ENCODE results near the gene SORBS2. TPM values are rescaled to one million over a fixed set of nuclear protein-coding genes. Genes with fewer than 3 reads are reported as not detected.

SORBS2 gene
- total RNA-seq, 4 donors from 2014 or later: 45.3 to 135 (median 76.2) TPM

- no peaks in the 10 kb centered on the region for H3K27me3 ChIP-seq
- WGBS, 2 donors: 88 to 92% methylated on average over 9 of the region's 9 CpGs
- TF ChIP-seq POLR2A (IDR thresholded peaks at IDR 0.05) (no peak), EP300 (IDR thresholded peaks at IDR 0.05) (no peak)
- TF ChIP-seq, protein P1, sequence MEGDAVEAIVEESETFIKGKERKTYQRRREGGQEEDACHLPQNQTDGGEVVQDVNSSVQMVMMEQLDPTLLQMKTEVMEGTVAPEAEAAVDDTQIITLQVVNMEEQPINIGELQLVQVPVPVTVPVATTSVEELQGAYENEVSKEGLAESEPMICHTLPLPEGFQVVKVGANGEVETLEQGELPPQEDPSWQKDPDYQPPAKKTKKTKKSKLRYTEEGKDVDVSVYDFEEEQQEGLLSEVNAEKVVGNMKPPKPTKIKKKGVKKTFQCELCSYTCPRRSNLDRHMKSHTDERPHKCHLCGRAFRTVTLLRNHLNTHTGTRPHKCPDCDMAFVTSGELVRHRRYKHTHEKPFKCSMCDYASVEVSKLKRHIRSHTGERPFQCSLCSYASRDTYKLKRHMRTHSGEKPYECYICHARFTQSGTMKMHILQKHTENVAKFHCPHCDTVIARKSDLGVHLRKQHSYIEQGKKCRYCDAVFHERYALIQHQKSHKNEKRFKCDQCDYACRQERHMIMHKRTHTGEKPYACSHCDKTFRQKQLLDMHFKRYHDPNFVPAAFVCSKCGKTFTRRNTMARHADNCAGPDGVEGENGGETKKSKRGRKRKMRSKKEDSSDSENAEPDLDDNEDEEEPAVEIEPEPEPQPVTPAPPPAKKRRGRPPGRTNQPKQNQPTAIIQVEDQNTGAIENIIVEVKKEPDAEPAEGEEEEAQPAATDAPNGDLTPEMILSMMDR (IDR thresholded peaks at IDR 0.05): no peak
- no peaks in the 10 kb centered on the region for H3K9me3 ChIP-seq
- H3K27ac ChIP-seq: no peak overlapping the region
- H3K36me3 ChIP-seq: no peaks in the 10 kb centered on the region
- no peaks in the 10 kb centered on the region for H3K4me1 ChIP-seq
- H3K4me3 ChIP-seq: no peak overlapping the region
- DNase-seq (ENCODE audit: low spot score in 2 of 2): no peak
Measured at GRCh38 chr4:185805262-185805802, 6.7 kb downstream of the SORBS2 start.

- WGBS, 2 donors: 73 to 81% methylated on average over 4 of the region's 4 CpGs
- no peak overlapping the region for H3K27ac ChIP-seq
- no peaks in the 10 kb centered on the region for H3K9me3 ChIP-seq
Measured at GRCh38 chr4:185803022-185803421, 9.0 kb downstream of the SORBS2 start.

GRCh38 chr4:185801471-185801870 is 10.5 kb downstream of the SORBS2 start:
- no peak overlapping the region for H3K4me3 ChIP-seq
- no peak for DNase-seq (ENCODE audit: low spot score in 2 of 2)
- no peaks in the 10 kb centered on the region for H3K4me1 ChIP-seq
- TF ChIP-seq POLR2A (IDR thresholded peaks at IDR 0.05): no peak
- H3K27ac ChIP-seq: no peak overlapping the region
- H3K27me3 ChIP-seq: no peaks in the 10 kb centered on the region
- no peaks in the 10 kb centered on the region for H3K9me3 ChIP-seq
- WGBS, 2 donors: 80 to 84% methylated on average over 4 of the region's 4 CpGs
- no peaks in the 10 kb centered on the region for H3K36me3 ChIP-seq

More at GRCh38 chr4:185803022-185803421, 9.0 kb downstream of the SORBS2 start:
- Histone ChIP-seq H3K4me1 (no peaks in the 10 kb centered on the region), H3K4me3 (no peak overlapping the region), H3K36me3 (no peaks in the 10 kb centered on the region), H3K27me3 (no peaks in the 10 kb centered on the region)
- no peak for DNase-seq (ENCODE audit: low spot score in 2 of 2)
- TF ChIP-seq POLR2A (IDR thresholded peaks at IDR 0.05) (no peak), EP300 (IDR thresholded peaks at IDR 0.05) (no peak)
- TF ChIP-seq, protein P1 (IDR thresholded peaks at IDR 0.05): no peak

DNA sequence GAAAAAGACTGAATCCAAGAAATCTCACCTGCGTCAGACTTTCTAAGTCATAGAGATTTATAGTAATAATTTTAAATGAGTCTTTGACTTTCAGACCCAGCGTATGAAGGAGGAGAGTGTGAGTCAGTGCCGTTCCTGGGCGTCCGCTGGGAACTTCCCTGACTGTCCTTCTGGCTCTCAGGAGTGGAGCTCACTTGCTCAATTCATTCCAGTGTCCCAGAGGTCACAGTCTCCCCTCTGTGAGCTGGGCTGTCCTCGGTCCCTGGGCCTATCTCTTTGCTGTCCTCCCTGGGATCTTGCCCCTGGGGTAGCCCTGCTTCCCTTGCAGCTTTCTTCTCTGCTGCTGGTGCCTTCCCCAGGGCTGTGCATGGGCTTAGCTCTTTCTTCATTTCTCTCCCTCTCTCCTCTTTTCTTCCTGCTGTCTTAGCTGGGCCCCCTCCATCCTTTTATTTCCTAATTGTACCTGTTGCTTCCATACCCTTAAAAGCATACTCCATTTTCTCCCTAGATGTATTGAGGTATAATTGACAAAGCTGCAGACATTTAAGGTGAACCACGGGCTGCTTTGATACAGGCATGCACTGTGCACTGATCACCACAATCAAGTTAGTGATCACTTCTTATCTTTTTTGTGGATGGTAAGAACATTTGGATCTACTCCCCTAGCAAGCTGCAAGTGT is 11.6 kb downstream of the SORBS2 start:
- Histone ChIP-seq H3K9me3 (no peaks in the 10 kb centered on the region), H3K27ac (no peak overlapping the region), H3K27me3 (no peaks in the 10 kb centered on the region), H3K36me3 (no peaks in the 10 kb centered on the region), H3K4me3 (no peak overlapping the region), H3K4me1 (no peaks in the 10 kb centered on the region)
- TF ChIP-seq EP300 (IDR thresholded peaks at IDR 0.05): no peak
- TF ChIP-seq POLR2A (IDR thresholded peaks at IDR 0.05): no peak
- TF ChIP-seq, protein P1 (IDR thresholded peaks at IDR 0.05): no peak
- DNase-seq (ENCODE audit: low spot score in 2 of 2): no peak
- WGBS, 2 donors: 90 to 93% methylated on average over 7 of the region's 7 CpGs

GRCh38 chr4:185799442-185799841 is 12.6 kb downstream of the SORBS2 start:
- TF ChIP-seq POLR2A (IDR thresholded peaks at IDR 0.05) (no peak), EP300 (IDR thresholded peaks at IDR 0.05) (no peak)
- TF ChIP-seq, protein P1 (IDR thresholded peaks at IDR 0.05): no peak
- Histone ChIP-seq H3K9me3 (no peaks in the 10 kb centered on the region), H3K4me1 (peaks cover 0 to 2% (median 0%) of the 10 kb centered on the region in 4 donors), H3K36me3 (no peaks in the 10 kb centered on the region), H3K27me3 (no peaks in the 10 kb centered on the region), H3K27ac (no peak overlapping the region), H3K4me3 (no peak overlapping the region)
- 91 to 98% methylated on average over 10 of the region's 10 CpGs for WGBS, 2 donors
- no peak for DNase-seq (ENCODE audit: low spot score in 2 of 2)

Measured in tibial nerve (tissue), 4 donors.